ENCODE data around the gene SV2C. TPM values are rescaled to one million over a fixed set of nuclear protein-coding genes. Genes with fewer than 3 reads are reported as not detected.

SV2C gene
- total RNA-seq, 2 donors from 2014 or later, result not detected

DNA sequence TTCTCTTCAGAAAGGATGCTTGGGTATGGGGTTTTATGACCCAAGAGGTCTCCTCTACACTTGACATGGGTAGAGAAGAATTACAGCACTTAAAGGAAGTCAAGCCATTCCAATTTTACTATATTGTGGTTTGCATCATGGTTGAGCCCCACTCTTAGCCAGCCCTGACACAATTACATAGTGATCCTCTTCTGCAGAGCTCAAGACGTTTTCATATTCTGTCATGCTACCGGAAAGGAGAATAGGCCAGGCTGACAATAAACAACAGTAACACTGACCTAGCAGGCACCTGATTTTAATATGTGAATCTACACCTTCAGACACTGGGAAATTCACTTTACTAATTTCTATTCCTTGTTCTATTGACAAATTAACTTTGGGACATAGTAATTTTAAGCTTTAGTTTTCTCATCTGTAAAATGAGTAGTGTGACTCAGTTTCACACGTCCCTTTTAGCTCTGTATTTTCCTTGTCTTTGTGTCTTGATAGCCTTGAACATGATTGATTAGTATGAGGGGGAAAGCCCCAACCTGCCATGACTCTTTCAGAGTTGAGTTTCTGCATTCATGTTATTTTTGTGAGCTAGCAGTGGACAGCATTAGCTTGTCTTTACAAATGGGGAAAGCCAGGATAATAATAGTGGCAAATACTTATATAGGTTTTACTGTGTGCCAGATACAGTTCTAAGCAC, 83.8 kb downstream of the SV2C start:
- Mint-ChIP-seq H3K27me3 (ENCODE audit: insufficient read depth) (no peaks in the 10 kb centered on the region), H3K9me3 (peaks cover 5% of the 10 kb centered on the region), H3K4me1 (no peaks in the 10 kb centered on the region), H3K36me3 (ENCODE audit: low read depth) (no peaks in the 10 kb centered on the region), H3K27ac (no peak overlapping the region), H3K4me3 (no peak overlapping the region)
- Histone ChIP-seq H3K27ac (ENCODE audit: low read depth, low read length) (no peak overlapping the region), H3K36me3 (ENCODE audit: control insufficient read depth, insufficient read depth, low read length) (no peaks in the 10 kb centered on the region), H3K4me1 (ENCODE audit: control insufficient read depth, insufficient read depth, low read length) (no peaks in the 10 kb centered on the region), H3K9ac (ENCODE audit: extremely low read depth, low read length, poor library complexity, severe bottlenecking) (no peak overlapping the region), H3K27me3 (ENCODE audit: control insufficient read depth, insufficient read depth, low read length, poor library complexity, severe bottlenecking) (no peaks in the 10 kb centered on the region), H3K9me3 (ENCODE audit: control insufficient read depth, low read length) (no peaks in the 10 kb centered on the region), H3K4me3 (ENCODE audit: low read length) (no peak overlapping the region)
- DNase-seq, result no peak
- TF ChIP-seq, protein P1, sequence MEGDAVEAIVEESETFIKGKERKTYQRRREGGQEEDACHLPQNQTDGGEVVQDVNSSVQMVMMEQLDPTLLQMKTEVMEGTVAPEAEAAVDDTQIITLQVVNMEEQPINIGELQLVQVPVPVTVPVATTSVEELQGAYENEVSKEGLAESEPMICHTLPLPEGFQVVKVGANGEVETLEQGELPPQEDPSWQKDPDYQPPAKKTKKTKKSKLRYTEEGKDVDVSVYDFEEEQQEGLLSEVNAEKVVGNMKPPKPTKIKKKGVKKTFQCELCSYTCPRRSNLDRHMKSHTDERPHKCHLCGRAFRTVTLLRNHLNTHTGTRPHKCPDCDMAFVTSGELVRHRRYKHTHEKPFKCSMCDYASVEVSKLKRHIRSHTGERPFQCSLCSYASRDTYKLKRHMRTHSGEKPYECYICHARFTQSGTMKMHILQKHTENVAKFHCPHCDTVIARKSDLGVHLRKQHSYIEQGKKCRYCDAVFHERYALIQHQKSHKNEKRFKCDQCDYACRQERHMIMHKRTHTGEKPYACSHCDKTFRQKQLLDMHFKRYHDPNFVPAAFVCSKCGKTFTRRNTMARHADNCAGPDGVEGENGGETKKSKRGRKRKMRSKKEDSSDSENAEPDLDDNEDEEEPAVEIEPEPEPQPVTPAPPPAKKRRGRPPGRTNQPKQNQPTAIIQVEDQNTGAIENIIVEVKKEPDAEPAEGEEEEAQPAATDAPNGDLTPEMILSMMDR (conservative IDR thresholded peaks at IDR 0.05), result no peak
- WGBS, 2 experiments (ENCODE audit: insufficient coverage in 1 of 2, insufficient read length in 1 of 2), result 84 to 88% methylated on average over 3 of the region's 3 CpGs

GRCh38 chr5:76169146-76169905, 86.1 kb downstream of the SV2C start:
- Histone ChIP-seq H3K4me3 (ENCODE audit: low read length) (no peak overlapping the region), H3K27me3 (ENCODE audit: control insufficient read depth, insufficient read depth, low read length, poor library complexity, severe bottlenecking) (no peaks in the 10 kb centered on the region), H3K9ac (ENCODE audit: extremely low read depth, low read length, poor library complexity, severe bottlenecking) (no peak overlapping the region), H3K36me3 (ENCODE audit: control insufficient read depth, insufficient read depth, low read length) (no peaks in the 10 kb centered on the region), H3K27ac (ENCODE audit: low read depth, low read length) (peak overlapping the region; percentile 6), H3K9me3 (ENCODE audit: control insufficient read depth, low read length) (no peaks in the 10 kb centered on the region), H3K4me1 (ENCODE audit: control insufficient read depth, insufficient read depth, low read length) (no peaks in the 10 kb centered on the region)
- Mint-ChIP-seq H3K27me3 (ENCODE audit: insufficient read depth) (no peaks in the 10 kb centered on the region), H3K36me3 (ENCODE audit: low read depth) (no peaks in the 10 kb centered on the region), H3K4me1 (no peaks in the 10 kb centered on the region), H3K27ac (no peak overlapping the region), H3K4me3 (no peak overlapping the region), H3K9me3 (peaks cover 5% of the 10 kb centered on the region)
- TF ChIP-seq, protein P1 (conservative IDR thresholded peaks at IDR 0.05), result no peak
- DNase-seq, result no peak
- WGBS, 2 experiments (ENCODE audit: insufficient coverage in 1 of 2, insufficient read length in 1 of 2), result 70 to 86% methylated on average over 6 of the region's 6 CpGs

- Mint-ChIP-seq H3K9me3 (peaks cover 5% of the 10 kb centered on the region), H3K36me3 (ENCODE audit: low read depth) (no peaks in the 10 kb centered on the region), H3K4me3 (no peak overlapping the region), H3K27ac (no peak overlapping the region), H3K4me1 (peaks cover 2% of the 10 kb centered on the region), H3K27me3 (ENCODE audit: insufficient read depth) (no peaks in the 10 kb centered on the region)
- Histone ChIP-seq H3K9ac (ENCODE audit: extremely low read depth, low read length, poor library complexity, severe bottlenecking) (no peak overlapping the region), H3K36me3 (ENCODE audit: control insufficient read depth, insufficient read depth, low read length) (no peaks in the 10 kb centered on the region), H3K27ac (ENCODE audit: low read depth, low read length) (no peak overlapping the region), H3K27me3 (ENCODE audit: control insufficient read depth, insufficient read depth, low read length, poor library complexity, severe bottlenecking) (no peaks in the 10 kb centered on the region), H3K4me1 (ENCODE audit: control insufficient read depth, insufficient read depth, low read length) (no peaks in the 10 kb centered on the region), H3K4me3 (ENCODE audit: low read length) (no peak overlapping the region), H3K9me3 (ENCODE audit: control insufficient read depth, low read length) (no peaks in the 10 kb centered on the region)
- no peak for DNase-seq
- TF ChIP-seq, protein P1 (conservative IDR thresholded peaks at IDR 0.05), result no peak
- WGBS, 2 experiments (ENCODE audit: insufficient coverage in 1 of 2, insufficient read length in 1 of 2), result 97% methylated on average over 23 of the region's 23 CpGs
These were observed 90.9 kb downstream of the SV2C start for GRCh38 chr5:76174101-76174500.

All from endodermal cell (in vitro differentiated cells).